NCI-H460 (cell line): ENCODE results near the gene ECM1. TPM values are rescaled to one million over a fixed set of nuclear protein-coding genes. Genes with fewer than 3 reads are reported as not detected.

Source experiments
- DNase-seq: peaks from one replicate; pipeline ENCODE4 v3.0.0-alpha.2; 2016; ENCODE audit warnings: low read depth; ENCODE audit errors: extremely low read depth
- total RNA-seq: library from RNA; depleted of rRNA; stranded (reverse); fragments of >200 nt; shearing (Covaris generic); gene quantifications from 2 replicates; pipeline ENCODE4 v1.2.3, GENCODE V29; 2014

The ECM1 gene
- total RNA-seq, 1 experiment from 2014 or later, result 12.0 TPM

DNA sequence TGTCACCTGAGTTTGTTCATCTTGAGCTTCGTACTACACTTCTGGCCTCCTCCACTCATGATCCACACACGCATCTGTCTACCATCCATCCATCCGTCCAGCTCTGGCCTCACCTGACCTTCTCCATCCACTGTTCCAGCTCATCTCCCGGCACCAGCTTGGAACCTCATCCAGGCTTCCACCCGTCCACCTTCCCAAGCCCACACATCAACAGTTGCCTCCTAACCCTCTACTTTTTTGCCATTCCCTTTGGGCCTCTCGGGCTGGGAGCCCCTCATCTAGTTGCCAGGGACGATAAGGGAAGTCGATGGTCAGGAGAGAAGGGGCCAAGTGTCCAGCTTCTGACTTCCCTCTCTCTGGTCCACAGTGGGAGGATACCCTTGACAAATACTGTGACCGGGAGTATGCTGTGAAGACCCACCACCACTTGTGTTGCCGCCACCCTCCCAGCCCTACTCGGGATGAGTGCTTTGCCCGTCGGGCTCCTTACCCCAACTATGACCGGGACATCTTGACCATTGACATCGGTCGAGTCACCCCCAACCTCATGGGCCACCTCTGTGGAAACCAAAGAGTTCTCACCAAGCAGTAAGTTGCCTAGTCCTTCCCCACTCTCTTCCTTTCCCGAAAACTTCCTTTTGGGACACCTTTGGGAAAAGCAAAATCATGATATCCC lies 4.2 kb downstream of the ECM1 start:
- DNase-seq, result no peak

DNA sequence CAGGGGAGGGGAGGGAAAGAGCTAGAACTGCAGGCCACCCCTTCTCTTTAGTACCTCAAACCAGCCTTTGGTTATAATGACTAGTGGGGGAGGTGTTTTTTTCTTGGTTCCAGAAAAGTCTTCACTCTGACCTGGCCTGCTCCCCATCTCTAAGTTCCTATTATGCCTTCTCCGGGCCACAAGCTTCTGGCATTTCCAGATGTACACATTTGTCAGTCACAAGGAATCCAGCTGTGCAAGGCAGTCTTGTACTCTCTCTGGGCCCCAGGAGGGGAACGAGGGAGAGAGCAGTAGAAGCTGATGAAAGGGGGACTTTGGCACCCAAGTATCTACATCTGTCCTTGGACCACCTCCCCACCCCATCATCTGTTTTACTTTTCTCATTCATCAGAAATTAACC lies 4.9 kb downstream of the ECM1 start:
- no peak for DNase-seq

DNA sequence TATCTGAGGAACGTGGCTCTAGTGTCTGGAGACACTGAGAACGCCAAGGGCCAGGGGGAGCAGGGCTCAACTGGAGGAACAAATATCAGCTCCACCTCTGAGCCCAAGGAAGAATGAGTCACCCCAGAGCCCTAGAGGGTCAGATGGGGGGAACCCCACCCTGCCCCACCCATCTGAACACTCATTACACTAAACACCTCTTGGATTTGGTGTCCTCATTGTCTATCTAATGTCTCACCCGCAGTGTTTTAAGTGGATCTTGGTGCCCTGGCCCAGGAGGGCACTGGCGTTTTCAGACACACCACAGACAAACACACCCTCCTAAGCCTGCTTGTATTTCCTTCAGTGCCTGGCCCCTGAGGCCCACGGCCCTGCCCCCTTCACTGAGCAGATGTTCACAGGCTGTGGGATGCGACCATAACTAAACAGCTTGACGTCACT lies 5.5 kb downstream of the ECM1 start:
- DNase-seq, result no peak

DNA sequence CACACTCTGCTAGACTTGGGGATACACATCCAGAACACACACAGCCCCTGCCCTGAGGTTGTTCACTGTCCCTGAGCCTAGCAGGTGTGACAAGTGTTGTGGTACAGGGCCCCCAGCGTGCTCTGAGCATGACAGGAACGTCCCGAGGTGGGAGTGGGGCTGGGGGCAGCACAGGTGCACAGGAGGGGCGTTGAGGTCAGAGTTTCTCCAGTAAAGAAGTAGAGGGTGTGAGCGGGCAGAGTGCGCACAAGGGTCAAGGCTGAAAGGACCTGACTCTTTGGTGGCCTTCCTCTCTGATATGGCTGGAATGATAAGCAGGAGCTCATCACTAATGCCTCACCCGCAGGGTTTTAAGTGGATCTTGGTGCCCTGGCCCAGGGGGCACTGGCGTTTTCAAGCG lies 6.4 kb downstream of the ECM1 start:
- no peak for DNase-seq

DNA sequence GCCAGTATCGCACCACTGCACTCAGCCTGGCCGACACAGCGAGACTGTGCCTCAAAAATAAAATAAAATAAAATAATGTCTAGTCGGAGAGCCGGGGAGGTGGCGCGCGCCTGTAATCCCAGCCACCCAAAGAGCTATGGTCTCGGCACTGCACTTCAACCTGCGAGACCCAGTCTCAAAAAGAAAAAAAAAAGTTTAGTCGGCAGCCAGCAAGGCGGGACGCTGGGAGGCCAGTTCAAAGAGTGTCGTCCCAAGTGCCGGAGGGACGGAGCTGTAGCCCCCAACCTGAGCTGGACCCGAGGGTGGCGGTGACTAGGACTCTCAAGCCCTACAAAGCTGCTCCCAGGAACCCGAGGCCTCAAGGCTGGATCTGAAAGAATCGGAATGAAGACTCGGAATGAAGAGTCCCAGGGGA lies 7.0 kb downstream of the ECM1 start:
- DNase-seq, result no peak

DNA sequence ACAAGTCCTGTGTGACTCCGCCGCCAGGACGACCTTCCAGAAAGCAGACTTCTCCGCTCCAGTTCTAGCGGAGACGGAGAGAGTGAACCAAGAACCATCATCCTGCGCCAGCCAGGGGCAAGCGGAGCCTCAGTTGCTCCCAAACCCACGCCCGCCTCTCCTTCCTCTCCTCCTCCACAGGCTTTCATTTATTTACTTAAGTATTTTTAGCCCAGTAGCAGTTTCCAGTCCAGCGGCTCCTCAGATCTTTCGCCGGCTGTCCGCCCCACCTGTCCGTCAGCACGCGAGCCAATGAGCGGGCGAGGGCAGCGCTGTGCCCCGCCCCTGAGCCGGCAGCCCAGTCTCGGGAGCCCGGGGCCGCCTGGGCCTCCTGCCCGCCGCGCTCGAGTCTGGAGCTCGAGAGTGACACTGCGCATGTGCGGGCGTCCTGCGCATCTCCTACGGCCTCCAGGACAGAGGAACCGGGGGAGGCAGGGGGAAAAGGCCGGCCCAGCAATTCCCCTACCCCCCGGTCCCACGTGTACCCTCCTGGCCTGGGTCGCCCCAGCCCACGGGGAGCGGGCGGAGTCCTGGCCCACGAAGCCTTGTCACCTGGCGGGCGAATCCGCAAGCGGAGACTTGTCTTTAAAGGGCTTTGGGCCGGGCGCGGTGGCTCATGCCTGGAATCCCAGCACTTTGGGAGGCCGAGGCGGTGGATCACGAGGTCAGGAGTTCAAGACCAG lies 7.6 kb downstream of the ECM1 start, which contains the start of gene FALEC:
Gene FALEC, plus strand, starts transcription at position 425 of the 722 bp plus-strand sequence.
- DNase-seq, result peak; percentile 97

DNA sequence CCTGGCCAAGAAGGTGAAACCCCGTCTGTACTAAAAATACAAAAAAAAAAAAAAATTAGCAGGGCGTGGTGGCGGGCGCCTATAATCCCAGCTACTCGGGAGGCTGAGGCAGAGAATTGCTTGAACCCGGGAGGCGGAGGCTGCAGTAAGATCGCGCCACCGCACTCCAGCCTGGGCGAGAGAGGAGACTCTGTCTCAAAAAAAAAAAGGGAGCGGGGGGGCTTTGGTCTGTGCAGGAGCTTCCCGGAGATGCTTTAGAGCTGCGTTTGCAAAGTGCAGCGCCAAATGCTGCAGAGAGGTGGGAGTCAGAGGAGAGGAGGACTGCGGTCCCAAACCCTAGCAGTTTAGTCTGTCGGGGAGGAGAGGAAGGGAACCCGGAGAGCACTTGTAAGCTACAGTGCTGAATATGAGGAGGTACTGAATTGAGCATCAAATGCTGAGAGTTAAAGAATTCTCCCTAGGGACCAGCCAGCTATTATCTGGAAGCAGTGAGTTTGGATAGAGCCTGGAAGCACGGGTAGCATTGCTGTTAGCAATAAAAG lies 8.2 kb downstream of the ECM1 start:
- DNase-seq, result no peak

DNA sequence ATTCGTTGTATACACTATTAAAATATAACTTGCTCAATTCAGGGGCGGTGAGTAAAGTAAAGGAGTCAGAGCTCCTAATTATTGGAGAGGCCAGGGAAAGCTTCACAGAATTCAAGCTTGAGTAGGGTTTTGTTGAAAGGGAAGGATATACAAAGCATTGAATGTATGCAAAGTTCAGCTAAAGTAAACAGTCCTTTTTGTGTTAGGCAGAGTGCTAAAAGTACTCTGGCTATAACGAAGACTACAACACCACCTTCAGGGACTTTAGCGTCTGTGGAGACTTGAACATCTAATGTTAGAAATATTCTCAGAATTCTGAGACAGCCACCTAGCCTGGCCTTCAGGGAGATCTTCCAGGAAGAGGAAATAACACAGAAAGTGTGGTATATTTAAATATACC lies 8.7 kb downstream of the ECM1 start:
- no peak for DNase-seq

DNA sequence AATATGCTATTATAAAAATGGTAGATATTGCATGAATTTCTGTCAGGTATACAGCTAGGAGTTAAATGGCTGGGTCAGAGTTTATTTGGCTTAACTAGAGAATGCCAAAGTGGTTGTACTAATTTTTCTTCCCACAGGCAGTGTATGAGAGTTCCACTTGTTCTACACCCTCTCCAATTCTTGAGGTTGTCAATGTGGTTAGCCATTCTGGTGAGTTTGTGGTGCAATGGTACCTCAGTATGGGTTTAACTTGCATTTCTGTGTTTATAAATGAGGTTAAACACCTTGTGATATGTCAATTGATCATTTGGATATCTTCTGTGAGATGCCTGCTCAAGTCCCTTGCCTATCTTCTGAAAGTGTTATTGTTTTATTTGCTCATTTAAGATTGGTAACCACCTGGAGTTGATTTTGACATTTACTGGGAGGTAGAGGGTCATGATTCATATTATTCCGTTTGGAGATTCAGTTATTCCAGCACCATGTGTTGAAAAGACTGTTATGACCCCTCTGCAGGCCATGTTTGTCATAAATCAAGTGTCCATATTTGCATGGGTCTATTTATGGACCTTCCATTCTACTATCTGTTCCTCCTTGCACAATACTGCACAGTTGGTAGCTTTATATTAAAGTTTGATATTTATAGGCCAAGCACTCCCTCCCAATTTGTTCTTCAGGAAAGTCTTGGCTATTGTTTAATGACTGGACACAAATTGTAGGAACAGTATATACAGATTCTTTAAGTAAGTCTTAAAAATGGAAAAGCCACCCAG lies 13.5 kb downstream of the ECM1 start:
- DNase-seq, result no peak

DNA sequence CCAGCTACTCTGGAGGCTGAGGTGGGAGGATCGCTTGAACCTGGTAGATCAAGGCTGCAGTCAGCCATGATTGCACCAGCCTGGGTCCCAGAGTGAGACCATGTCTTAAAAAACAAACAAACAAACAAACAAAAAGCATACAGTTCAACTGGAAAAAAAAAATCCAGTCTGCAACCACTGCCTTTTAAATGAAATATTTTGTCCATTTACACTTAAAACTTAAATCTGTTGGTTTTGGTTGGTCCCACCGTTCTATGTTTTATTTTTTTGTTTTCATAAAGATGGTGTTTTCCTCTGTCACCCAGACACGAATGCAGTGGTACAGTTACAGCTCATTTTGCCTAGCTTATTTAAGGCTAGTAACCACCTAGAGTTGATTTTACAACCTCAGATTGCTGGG lies 17.4 kb downstream of the ECM1 start:
- no peak for DNase-seq

DNA sequence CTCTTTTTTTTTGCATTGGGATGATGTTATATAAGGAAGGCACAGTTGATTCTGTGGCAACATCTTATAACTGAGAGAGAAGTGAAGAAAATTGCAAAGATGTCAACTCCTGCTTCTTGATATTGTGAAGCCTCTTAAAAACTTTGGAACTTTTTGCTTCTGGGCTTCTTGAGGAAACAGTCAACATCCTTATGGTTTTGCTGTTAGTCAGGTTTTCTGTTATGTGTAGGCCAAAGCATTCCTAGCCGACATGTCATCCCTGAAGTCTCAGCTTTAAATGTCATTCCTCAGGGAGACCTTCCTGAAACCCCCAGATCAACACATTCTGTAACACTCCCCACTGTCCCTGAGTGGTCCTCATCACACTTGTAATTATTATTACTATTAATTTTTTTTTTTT lies 20.3 kb downstream of the ECM1 start:
- no peak for DNase-seq

DNA sequence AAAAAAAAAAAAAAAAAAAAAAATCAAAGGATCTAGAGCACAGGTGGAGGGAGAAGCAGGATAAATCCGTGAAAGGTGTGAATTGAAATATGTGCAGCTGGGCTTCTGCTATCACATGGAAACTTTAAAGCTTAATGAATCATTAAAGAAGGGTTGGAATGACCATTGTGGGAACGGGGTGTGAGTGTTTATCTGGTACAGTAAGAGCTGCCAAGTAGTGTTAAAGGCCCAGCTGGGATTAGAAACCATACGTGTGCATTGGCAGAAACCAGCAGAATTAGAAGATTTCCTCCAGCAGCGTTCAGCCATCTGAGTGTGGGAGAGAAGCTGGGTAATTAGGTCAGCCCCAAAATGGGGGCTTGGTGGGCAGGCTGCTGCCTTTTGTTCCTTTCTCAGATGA lies 21.1 kb downstream of the ECM1 start:
- no peak for DNase-seq

DNA sequence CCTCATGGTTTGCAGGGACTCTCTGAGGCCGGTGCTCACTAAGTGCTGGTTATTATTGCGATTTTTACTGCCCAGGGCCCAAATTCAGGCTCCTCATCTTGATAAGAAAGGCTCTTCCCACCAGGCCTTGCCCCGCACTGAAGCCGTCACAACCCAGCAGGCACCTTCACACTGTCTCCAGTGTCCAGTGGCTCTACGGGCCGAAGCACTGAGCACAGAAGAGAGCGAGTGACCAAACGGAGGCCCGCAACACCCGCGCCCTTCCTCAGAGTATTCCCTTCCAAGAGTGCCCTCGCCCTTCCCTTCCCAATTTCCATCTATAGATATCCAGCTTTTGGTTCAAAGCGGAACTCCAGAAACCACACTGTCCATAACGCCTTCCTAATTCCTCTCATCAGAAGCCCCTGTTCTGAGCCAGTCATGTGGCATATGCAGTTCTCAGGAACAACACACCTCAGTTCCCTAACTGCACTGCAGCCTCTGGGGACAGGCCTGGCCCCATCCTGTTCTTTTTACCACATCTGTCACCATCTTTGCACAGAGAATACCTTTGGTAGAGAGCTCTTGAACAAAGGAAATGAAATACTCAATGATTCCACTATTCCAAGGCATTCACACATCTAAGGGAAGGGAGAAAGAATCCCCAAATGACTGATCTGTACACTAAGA lies 22.7 kb downstream of the ECM1 start:
- no peak for DNase-seq

DNA sequence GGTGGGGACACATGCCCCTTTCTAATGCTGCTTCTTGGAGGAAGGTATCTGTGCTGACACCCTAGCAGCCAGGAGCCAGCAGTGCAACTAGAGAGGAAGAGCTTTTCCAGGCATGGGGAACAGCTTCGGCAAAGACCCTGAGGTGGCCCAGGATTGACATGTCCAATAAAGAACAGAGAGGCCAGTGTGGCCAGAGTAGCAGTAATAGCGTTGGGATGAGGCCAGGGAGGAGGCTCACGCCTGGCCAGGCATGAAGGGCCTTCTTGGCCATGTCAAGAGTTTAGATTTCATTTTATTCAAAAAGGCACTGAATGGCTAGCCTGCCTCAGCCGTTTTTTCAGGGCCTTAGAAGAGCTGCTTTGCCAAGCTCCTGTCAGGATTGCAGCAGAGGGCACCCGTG lies 25.0 kb downstream of the ECM1 start:
- no peak for DNase-seq

DNA sequence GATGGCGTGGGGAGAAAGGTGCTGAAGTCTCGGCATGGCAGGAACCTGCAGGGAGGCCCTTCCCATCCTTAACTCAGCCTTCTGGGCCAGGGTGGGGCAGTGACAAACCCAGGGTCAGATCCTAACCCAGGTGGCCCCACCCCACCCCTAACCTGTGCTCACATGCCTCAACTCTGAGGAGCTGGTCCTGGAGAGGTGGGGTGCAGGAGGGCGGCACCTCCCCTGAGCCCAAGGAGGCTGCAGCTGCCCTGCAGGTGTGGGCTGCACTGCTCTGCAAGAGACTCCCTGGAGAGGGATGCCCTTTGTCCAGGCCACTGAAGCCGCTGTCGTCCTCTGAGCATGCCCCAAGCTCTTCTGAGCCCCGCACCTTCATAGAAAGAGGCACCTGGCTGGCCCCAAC lies 26.1 kb downstream of the ECM1 start:
- DNase-seq, result no peak

DNA sequence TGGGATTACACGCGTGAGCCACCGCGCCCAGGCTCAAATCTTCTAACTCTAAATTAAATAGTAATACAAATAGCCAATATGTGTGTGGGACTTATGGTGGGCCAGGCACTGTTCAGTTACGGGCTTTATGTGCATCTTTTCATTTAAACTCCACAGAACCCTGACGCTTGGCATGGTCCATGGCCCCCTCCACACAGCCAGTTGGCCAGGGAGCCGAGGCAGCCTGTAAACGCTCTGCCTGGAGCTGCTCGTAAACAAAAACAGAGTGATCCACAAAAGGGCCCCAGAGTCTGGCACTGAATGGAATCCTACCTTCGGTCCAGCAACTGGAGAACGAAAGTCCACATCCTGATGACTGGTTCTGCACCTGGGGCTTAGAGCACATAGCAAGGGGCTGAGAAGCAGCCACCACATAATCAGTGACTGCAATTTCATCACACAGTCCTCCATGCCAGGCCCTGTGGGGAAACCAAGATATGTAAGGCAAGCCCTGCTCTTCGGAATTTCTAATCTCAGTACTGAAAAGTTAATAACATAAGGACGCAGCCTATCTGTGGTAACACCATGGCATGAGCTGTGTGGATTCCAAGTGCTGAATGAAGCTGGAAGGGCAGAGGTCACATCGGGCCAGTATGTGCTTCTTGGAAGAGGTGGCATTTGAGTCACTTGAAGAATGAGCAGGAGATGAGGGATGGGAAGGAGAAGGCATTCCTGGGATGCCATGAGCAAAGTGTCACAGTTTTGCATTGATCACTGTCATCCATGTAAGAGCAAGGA lies 27.8 kb downstream of the ECM1 start:
- DNase-seq, result no peak

DNA sequence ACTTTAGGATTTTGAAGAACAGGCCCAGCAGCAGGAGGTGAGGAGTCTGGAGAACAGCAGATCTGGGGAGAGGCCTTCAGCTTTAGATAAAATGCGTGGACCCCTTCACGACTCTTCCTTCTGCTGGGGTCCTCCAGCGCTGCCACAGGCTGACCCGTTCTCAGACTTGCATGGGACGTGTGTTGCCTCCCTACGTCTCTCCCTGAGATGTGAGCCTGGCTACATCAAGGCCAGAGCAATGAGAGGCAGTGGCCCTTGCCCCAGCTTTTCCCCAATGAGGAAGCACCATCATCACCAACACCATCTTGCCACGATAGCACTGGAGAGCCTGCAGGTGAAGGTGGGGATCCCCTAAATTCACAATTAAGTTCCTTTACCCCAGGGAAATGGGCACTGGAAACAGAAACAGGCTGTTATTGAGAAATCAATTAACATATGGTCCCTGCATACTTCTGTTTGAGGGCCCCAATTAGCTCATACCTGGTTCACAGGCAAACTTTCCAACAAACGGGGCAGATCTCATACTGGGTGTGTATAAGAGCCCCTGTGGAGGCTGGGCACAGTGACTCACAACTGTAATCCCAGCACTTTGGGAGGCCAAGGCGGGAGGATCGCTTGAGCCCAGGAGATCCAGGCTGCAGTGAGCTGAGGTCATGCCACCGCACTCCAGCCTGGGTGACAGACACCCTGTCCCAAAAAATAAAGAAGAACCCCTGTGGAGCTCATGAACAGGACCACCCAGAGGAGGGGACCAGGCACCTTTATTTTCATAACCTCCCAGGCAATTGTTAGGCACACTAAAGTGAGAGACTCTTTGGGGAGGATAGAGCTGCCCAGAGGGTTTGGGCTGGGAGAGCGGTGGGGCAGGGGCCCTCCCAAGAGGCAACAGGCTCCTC lies 29.2 kb downstream of the ECM1 start:
- DNase-seq, result no peak

DNA sequence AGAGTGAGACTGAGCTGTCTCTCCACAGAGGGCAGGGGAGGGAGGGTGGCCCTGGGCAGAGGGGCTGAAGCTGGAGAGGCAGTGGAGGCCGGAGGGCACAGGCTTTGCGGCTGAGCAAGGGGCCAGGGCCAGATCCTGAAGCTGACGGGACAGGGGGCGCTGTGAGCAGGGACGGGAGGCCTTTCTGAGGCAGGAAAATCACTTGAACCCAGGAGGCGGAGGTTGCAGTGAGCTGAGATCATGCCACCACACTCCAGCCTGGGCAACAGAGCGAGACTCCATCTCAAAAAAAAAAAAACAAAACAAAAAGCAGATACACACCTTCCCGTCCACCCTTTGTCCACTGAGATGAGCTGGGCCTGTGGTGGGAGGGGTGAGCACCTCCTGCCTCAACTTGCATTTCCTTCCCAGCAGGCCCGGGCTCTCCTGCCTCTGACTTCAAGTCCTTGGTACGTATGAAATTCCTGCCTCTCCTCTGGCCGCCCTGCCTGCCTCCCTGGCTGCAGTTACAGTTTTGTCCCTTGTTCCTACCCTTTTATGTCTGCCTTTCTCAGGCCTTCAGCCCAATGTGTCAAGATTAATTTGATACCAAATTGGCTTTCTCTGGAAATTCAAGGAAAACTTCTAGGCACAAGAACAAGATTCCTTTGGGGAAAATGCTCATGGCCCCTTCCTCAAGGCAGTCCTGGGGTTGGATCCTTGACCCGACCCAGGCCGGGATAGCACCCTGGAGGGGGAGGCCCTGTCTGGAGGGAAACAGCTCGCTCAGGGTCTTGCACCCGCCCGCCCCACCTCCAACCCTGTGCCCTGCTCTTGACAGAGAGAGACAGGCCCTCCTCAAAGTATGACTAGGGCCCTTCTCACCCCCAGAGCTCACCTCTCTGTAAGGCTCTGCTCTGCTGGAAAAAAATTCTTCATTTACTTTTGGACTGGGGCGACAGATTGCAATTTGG lies 30.1 kb downstream of the ECM1 start:
- no peak for DNase-seq
